SK-N-MC (cell line): ENCODE data around the gene TMEM131L.

Experiments
- EZH2 ChIP-seq: fragments of 200-600 bp; sonication (generic); IDR thresholded peaks from one replicate; pipeline ENCODE4 v1.6.1; 2017; ENCODE audit warnings: antibody characterized with exemption
- POLR2AphosphoS5 ChIP-seq: IDR thresholded peaks from 2 replicates; pipeline ENCODE4 v1.6.1; 2012; ENCODE audit warnings: mild to moderate bottlenecking, low read depth, low read length, borderline replicate concordance

DNA sequence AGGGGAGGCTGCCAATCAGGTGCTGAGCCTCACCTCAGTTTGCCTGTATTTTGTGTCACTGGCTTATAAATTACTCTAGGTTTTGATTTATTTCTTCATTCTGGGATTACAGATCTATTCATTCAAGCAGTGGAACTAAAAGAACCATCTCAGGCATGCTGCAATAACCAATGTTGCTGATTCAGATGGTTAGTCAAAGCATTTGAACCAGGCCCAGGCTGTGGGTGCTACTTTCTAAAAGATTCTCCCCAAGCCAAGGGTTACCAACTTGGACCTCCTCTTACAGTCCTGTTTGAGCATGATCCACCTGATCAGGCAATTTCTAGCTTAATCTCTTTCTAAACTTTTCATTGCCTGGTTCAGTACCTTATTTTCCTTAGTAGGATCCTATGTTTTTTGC is 67.2 kb downstream of the TMEM131L start:
- no peak for TF ChIP-seq EZH2
- TF ChIP-seq POLR2AphosphoS5, result no peak
